Activated T-cell treated with anti-CD3 and anti-CD28 coated beads for 4 hours (primary cell): Measurements from ENCODE around the gene BCAS2.

Source experiments
- DNase-seq: peaks from one replicate; pipeline ENCODE4 v3.0.0-alpha.2; 2020

The BCAS2 gene

GRCh38 chr1:114554577-114554976 is 26.8 kb downstream of the BCAS2 start:
- DNase-seq, result no peak

- DNase-seq, result no peak
These were observed 29.2 kb downstream of the BCAS2 start for GRCh38 chr1:114552106-114552639.

GRCh38 chr1:114551400-114551799 is 30.0 kb downstream of the BCAS2 start:
- DNase-seq, result no peak

GRCh38 chr1:114550336-114550735 is 31.1 kb downstream of the BCAS2 start:
- DNase-seq, result no peak

- DNase-seq, result no peak
These were observed 32.3 kb downstream of the BCAS2 start for GRCh38 chr1:114549137-114549536.

- no peak for DNase-seq
These were observed 34.3 kb downstream of the BCAS2 start for GRCh38 chr1:114547076-114547475.

- DNase-seq, result no peak
These were observed 35.6 kb downstream of the BCAS2 start for GRCh38 chr1:114545796-114546195.

- DNase-seq, result no peak
These were observed 36.1 kb downstream of the BCAS2 start for GRCh38 chr1:114545315-114545714.

GRCh38 chr1:114540821-114541220 is 40.6 kb downstream of the BCAS2 start:
- no peak for DNase-seq

GRCh38 chr1:114540272-114540671 is 41.1 kb downstream of the BCAS2 start:
- DNase-seq, result no peak

- DNase-seq, result no peak
These were observed 45.4 kb downstream of the BCAS2 start for GRCh38 chr1:114536043-114536442.

- DNase-seq, result no peak
These were observed 46.0 kb downstream of the BCAS2 start for GRCh38 chr1:114535401-114535800.

GRCh38 chr1:114531094-114531493 is 50.3 kb downstream of the BCAS2 start:
- DNase-seq, result no peak

GRCh38 chr1:114530224-114530623 is 51.2 kb downstream of the BCAS2 start:
- DNase-seq, result no peak

- no peak for DNase-seq
These were observed 56.5 kb downstream of the BCAS2 start for GRCh38 chr1:114524944-114525343.

- no peak for DNase-seq
These were observed 59.2 kb downstream of the BCAS2 start for GRCh38 chr1:114522264-114522575.

GRCh38 chr1:114521396-114522263 is 59.8 kb downstream of the BCAS2 start:
- no peak for DNase-seq
